ENCODE measurements around the gene ZNF582.

Gene ZNF582

GRCh38 chr19:56393119-56394012, at the start of gene ZNF582:
ZNF582 (minus strand) TSS chr19:56393534; CDS start chr19:56391752, 1,782 bp downstream.
- peak; percentile 87 for DNase-seq (ENCODE audit: low read depth)

DNA sequence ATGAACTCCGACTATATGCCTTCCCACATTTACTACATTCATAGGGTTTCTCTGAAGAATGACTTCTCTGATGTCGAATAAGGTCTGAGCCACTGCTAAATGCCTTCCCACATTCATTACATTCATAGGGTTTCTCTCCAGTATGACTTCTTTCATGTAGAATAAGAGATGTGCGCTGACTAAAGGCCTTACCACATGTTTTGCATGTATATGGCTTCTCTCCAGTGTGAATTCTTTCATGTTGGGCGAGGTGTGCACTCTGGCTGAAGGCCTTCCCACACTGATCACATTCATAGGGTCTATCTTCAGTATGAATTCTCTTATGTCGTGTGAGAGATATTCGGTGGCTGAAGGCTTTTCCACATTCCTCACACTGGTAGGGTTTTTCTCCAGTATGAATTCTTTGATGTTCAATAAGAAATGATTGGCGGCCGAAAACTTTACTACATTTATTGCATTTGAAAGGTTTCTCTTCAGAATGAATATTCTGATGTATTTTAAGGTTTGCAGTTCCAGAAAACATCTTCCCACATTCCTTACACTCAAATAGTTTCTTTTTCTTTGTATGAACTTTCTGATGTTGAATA, 48.0 kb upstream of the ZNF582 start:
- no peak for DNase-seq (ENCODE audit: low read depth)

- DNase-seq (ENCODE audit: low read depth), result no peak
Measured at GRCh38 chr19:56423985-56424353, 30.6 kb upstream of the ZNF582 start.

- no peak for DNase-seq (ENCODE audit: low read depth)
Measured at GRCh38 chr19:56423276-56423984, 30.1 kb upstream of the ZNF582 start.

GRCh38 chr19:56405062-56405461, 11.7 kb upstream of the ZNF582 start:
- DNase-seq (ENCODE audit: low read depth), result no peak

DNA sequence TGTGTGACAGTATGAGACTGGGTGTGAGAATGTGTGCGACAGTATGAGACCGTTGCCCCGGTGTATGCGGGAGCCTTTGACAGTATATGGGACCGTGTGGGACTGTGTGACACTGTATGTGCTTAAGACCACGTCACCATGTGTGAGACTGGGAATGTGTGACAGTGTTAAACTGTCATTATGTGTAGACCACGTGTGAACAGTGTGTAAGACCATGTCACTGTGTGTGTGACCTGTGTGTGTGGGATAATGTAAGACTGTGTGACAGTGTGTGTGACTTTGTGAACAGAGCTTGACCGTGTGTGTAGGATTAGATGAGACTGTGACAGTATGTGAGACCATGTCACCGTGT, 11.3 kb upstream of the ZNF582 start:
- no peak for DNase-seq (ENCODE audit: low read depth)

- DNase-seq (ENCODE audit: low read depth), result peak; percentile 88
Measured at GRCh38 chr19:56403764-56404704, 10.7 kb upstream of the ZNF582 start, which contains the start of gene ZNF583. ZNF583 (plus strand) TSS chr19:56404332; CDS start chr19:56407115, 2,783 bp downstream.

DNA sequence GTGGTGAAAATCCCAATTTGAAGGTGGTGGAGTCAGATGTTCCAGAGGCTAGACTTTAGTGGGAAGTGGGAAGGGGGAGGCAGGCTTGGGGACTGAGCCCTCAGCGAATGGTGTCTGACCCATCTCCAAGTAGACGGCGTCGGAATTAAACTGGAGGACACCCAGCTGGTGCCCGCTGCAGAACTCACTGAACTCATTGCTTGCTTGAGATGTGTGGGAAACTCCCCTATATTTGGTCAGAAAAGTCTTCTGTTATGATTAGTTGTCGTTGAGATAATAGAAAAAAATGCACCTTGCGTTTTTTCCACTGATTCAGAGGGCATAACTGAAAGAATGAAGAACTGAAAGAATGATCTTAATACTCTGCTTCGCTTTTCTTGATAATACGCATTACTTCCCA, 9.9 kb upstream of the ZNF582 start:
- DNase-seq (ENCODE audit: low read depth), result no peak

DNA sequence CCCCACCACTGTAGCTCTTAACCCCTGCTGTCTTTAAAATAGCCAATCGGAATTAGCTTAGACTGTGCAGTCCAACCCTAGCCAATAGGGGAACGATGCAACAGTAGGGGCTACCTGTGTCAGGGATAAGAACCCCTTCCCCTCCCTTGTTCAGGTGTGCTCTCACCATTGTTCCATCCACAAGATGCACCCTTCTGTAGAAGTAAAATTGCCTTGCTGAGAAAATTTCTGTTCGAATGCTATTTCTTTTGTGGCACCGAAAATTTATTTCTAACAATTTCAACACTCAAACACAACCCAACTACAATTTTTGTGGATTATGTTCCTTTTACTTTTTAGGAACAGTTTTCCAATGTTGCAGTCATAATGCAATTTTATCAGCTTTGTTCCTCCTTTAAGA, 7.2 kb upstream of the ZNF582 start:
- DNase-seq (ENCODE audit: low read depth), result no peak

DNA sequence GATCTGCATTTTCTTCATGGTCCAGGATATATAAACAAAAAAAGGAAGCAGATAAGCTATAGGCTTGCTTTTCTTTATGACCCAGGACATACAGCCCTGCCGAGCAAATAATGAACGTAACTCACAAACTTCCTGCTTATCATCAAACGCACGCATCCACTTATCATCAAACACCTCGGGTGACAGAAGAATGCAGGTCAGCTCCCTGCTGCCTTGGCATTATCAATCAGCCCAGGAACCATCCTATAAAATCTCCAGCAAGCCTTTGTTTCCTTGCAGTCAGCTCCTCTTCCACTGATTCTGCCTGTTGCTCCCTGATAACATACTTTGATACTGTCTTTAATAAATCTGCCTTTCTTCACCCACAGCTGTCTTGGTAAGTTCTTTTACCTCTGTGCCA, 5.5 kb upstream of the ZNF582 start:
- no peak for DNase-seq (ENCODE audit: low read depth)

DNA sequence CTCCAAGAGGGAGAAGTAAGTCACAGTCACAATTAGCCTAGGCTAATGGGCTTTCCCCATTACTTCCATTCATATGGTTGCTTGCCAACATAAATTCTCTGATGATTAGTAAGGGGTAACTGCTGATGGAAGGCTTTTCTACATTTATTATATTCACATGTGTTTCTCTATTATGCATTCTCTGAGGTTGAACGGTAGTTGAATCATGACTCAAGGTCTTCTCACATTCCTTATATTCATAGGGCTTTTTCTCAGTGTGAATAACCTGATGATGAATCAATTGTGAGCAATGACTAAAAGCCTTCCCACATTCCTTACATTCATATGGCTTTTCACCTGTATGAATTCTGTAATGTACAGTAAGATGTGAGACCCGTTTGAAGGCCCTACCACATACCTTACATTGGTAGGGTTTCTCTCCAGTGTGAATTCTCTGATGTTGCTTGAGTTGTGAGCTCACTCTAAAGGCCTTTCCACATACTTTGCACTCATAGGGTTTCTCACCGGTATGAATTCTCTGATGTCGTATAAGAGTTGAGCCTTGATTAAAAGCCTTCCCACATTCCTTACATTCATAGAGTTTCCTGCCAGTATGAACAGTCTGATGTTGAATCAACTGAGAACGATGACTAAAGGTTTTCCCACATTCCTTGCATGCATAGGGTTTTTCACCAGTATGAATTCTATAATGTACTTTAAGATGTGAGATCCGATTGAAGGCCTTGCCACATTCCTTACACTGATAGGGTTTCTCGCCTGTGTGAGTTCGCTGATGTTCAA, 9.3 kb downstream of the ZNF582 start:
- no peak for DNase-seq (ENCODE audit: low read depth)

GRCh38 chr19:56377105-56377924, 16.0 kb downstream of the ZNF582 start:
- no peak for DNase-seq (ENCODE audit: low read depth)

GRCh38 chr19:56372281-56372680, 21.1 kb downstream of the ZNF582 start:
- DNase-seq (ENCODE audit: low read depth), result no peak

- DNase-seq (ENCODE audit: low read depth), result no peak
Measured at GRCh38 chr19:56369886-56370676, 23.3 kb downstream of the ZNF582 start.

GRCh38 chr19:56367829-56368711, 25.3 kb downstream of the ZNF582 start:
- peak; percentile 75 for DNase-seq (ENCODE audit: low read depth)

- no peak for DNase-seq (ENCODE audit: low read depth)
Measured at GRCh38 chr19:56360841-56361240, 32.5 kb downstream of the ZNF582 start.

DNA sequence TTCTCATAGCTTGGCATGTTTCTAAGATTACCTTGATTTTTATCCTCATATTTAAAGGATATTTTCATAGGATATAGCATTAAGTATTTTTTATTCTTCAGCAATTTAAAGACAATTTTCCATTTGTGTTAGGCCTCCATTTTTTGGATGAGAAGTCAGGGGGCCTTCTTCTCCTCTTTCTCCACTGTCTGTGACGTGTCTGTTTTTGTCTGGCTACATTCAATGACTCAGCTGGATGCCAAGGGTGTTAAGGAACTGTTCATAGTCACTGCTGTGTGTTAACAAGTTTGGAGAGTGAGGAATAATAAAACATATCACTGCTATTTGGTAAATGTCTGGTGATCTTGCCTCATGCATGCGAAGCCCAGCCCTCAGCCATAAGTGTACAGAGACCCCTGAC, 36.4 kb downstream of the ZNF582 start:
- no peak for DNase-seq (ENCODE audit: low read depth)

- DNase-seq (ENCODE audit: low read depth), result no peak
Measured at GRCh38 chr19:56355517-56355916, 37.8 kb downstream of the ZNF582 start.

All from activated T-cell treated with anti-CD3 and anti-CD28 coated beads for 24 hours (primary cell).